AG09319 (cell line): Measurements from ENCODE around the gene GREM2.

Experiments used
- DNase-seq: peaks from one replicate; pipeline ENCODE4 v3.0.0-alpha.2; 2010; ENCODE audit warnings: low read depth; ENCODE audit errors: extremely low read depth
- TF ChIP-seq, protein P1 (sequence below): IDR thresholded peaks from 2 replicates; pipeline ENCODE4 v1.5.1; 2011; ENCODE audit warnings: low read depth, mild to moderate bottlenecking, inconsistent platforms, low read length, moderate library complexity

GREM2 gene

DNA sequence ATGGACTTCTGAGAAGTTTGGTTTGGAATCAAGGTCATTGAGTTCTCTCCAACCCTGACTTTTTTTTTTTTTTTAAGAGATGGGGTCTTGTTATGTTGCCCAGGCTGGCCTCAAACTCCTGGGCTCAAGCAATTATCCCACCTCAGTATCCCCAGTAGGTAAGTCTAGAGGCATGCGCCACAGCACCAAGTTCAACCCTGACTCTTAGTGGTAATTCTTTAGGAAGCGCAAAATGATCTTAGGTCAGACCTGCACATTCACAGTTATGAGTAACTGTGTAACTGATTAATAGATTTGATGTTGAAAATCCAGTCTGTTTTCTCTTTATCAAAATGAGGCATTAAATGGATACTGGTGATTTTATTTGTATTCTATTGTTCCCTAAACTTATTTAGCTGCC lies 95.9 kb downstream of the GREM2 start:
- TF ChIP-seq, protein P1, sequence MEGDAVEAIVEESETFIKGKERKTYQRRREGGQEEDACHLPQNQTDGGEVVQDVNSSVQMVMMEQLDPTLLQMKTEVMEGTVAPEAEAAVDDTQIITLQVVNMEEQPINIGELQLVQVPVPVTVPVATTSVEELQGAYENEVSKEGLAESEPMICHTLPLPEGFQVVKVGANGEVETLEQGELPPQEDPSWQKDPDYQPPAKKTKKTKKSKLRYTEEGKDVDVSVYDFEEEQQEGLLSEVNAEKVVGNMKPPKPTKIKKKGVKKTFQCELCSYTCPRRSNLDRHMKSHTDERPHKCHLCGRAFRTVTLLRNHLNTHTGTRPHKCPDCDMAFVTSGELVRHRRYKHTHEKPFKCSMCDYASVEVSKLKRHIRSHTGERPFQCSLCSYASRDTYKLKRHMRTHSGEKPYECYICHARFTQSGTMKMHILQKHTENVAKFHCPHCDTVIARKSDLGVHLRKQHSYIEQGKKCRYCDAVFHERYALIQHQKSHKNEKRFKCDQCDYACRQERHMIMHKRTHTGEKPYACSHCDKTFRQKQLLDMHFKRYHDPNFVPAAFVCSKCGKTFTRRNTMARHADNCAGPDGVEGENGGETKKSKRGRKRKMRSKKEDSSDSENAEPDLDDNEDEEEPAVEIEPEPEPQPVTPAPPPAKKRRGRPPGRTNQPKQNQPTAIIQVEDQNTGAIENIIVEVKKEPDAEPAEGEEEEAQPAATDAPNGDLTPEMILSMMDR, result no peak
- no peak for DNase-seq

DNA sequence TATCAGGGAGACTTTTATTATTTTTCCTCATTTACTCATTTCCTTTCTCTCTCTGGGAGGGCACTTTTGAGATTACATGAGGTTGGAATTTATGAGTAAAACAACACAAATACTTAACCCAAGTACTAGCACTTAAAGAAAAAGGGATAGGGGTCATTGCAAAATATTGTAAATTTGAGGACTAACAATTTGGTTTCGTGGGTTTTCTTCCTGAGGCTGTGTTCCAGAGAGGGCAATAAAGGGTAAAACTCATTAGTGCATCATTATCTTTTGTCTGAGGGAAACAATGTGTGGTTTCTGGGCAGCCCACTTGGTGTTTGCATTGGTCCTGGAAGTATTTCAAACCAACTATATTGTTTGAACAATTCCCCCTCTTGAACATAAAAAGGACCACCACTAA lies 96.5 kb downstream of the GREM2 start:
- TF ChIP-seq, protein P1, result no peak
- no peak for DNase-seq

DNA sequence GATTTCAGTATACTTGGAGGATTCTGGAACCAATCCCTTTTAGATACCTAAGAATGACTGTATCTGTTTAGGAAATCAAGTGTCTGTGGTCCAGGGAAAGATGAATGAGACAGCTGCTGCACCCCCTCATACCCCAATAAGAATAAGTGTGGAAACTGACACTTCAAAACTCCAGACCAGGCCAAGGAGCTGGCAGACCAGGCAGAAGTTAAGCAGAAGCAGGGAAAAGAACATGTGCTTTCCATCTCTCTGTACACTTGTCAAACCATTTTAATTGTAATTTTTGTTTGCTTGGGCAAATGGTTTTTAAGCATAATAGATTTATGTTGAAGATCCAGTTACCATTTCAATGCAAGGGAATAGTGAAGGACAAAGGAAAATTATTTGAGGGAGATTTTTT lies 100.2 kb downstream of the GREM2 start:
- TF ChIP-seq, protein P1, result no peak
- no peak for DNase-seq

- TF ChIP-seq, protein P1, result no peak
- DNase-seq, result peak; percentile 37
Observed at GRCh38 chr1:240508950-240509349, 103.0 kb downstream of the GREM2 start.

DNA sequence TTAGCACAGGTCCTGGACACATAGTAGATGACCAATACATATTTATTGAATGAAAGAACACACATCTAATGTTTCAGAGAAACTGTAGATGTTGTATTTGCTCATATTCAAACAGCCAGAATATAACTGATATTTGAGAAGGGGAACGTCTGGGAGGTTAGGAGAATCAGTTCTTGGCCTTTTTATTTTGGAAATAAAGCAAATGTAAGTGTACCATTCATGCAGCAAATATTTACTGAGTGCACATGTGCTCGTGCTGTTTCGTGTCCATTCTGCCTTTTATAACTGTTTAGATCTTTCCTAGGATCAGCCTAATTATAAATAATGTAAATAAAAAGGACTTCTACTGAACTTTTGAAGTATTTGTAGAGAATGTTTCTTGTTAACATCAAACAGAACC lies 103.8 kb downstream of the GREM2 start:
- DNase-seq, result no peak
- TF ChIP-seq, protein P1, result no peak

- DNase-seq, result no peak
- TF ChIP-seq, protein P1, result no peak
Observed at GRCh38 chr1:240506176-240506575, 105.8 kb downstream of the GREM2 start.

- TF ChIP-seq, protein P1, result no peak
- DNase-seq, result no peak
Observed at GRCh38 chr1:240503558-240503957, 108.4 kb downstream of the GREM2 start.
